AG10803 (cell line): ENCODE data around the gene MKKS.
"Not testable (repeated sequence)": the region's sequence is repeated elsewhere in the genome, so short reads cannot be mapped to it uniquely, and the experiment has no call there.

Source experiments
- DNase-seq: peaks from one replicate; pipeline ENCODE4 v3.0.0; 2010; ENCODE audit warnings: low read depth
- H3K4me3 ChIP-seq: 2 replicates; pipeline ENCODE4 v1.5.1; 2011; ENCODE audit warnings: mild to moderate bottlenecking, low read length, control low read depth
- CTCF ChIP-seq: conservative IDR thresholded peaks from 2 replicates; pipeline ENCODE4 v1.5.1; 2011; ENCODE audit warnings: mild to moderate bottlenecking, low read length, control low read depth, inconsistent platforms

MKKS gene

DNA sequence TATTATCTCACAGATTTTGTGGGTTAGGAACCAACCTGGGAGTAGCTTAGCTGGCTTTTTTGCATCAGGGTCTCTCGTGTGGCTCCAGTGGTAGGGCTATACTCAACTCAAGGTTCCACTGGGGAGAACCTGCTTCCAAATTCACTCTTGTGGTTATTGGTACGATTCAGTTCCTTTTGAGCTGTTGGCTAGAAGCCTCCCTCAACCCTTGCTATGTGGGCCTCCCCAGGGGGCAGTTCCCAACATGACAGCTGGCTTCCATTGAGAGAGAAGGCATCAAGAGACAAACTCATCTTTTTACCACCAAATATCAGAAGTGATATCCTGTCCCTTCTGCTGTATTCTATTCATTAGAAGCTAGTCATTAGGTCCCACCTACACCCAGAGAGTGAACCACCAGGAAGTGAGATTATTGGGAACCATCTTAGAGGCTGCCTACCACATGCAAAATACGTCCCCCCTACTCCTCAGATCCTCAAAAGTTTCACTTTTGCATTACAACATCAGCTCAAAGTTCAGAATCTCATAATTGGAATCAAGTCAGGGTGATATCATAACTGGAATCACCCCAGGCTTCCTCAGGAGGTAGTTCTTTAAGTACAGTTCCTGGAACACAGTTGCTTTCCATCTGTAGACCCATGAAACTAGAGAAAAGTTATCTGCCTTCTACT is 30.9 kb downstream of the MKKS start:
- DNase-seq, result no peak
- no peak overlapping the region for H3K4me3 ChIP-seq
- no peak for TF ChIP-seq CTCF

DNA sequence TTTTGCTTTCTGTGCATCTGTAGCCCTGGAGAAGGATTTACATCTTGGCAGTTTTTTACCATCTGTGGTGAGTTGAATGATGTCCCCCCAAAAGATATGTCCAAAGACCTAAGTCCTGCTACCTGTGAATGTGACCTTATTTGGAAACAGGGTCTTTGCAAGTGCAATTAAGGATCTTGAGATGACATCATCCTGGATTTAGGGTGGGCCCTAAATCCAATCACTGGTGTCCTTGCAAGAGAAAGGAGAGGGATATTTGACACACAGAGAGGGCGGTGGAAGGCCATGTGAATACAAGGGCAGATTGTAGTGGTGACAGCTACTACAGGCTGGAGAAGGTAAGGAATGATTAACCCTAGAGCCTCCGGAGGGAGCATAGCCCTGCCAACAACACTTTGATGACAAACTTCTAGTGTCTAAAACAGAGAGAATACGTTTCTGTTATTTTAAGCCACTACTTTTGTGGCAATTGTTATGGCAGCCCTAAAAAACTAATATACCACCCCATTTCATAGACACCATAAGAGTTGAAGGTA is 35.1 kb downstream of the MKKS start:
- DNase-seq, result no peak
- TF ChIP-seq CTCF, result no peak
- H3K4me3 ChIP-seq, result no peak overlapping the region

- not testable (repeated sequence) for H3K4me3 ChIP-seq, DNase-seq
Measured at GRCh38 chr20:10394752-10395151, 39.3 kb downstream of the MKKS start.

GRCh38 chr20:10390709-10391108 is 43.3 kb downstream of the MKKS start:
- TF ChIP-seq CTCF, result no peak
- H3K4me3 ChIP-seq, result no peak overlapping the region

GRCh38 chr20:10388597-10388996 is 45.4 kb downstream of the MKKS start:
- TF ChIP-seq CTCF, result no peak
- no peak overlapping the region for H3K4me3 ChIP-seq
- DNase-seq, result no peak

More at GRCh38 chr20:10390709-10391108, 43.3 kb downstream of the MKKS start:
- DNase-seq, result no peak

DNA sequence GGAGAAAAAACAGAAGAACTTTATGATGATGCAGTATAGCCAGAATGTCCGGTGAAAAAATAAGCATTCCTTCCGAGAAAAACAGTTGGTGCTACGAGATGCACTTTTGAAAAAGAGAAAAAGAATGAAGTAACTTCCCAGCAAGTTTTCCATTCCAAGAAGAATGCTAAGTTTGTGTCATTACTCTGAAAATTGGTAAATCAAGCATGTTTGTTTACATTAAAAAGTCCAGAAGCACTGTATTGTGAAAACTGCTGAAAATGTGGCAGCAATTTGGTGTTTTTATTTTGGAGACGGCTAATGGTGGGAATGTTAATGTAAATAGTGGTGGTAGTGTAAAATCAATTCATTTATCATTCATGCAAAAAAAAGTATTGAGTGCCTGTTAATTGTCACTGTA is 46.3 kb downstream of the MKKS start:
- H3K4me3 ChIP-seq, result no peak overlapping the region
- no peak for DNase-seq
- TF ChIP-seq CTCF, result no peak

DNA sequence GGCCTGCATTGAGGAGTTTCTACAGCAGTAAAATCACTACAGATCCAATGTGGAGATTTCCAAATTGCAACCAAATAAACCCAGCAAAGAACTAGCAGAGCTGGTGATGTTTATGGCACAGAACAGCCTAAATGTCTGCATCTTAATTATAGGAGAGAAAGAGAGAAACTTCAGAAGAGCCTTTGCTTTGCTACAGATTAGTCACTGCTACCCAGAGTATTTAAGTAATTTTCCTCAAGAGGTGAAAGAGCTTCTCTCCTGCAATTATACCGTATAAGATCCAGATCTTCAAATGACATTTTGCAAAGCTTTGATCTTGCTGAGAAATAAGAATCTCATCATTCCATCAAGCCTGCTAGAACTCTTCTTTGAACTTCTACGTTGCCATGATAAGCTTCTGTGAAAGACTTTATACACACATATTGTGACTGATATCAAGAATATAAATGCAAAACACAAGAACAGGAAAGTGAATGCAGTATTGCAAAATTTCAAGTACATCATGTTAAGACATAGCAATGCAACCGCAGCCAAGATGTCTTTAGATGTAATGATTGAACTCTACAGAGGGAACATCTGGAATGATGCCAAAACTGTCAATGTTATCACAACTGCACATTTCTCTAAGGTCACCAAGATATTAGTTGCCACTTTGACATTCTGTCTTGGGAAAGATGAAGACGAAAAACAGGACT is 48.0 kb downstream of the MKKS start:
- no peak for TF ChIP-seq CTCF
- H3K4me3 ChIP-seq, result no peak overlapping the region
- no peak for DNase-seq
